Ishikawa (cell line): ENCODE measurements around the gene KRTAP5-5.

ENCODE experiments used
- FOXM1 ChIP-seq: IDR thresholded peaks from 2 replicates; pipeline ENCODE4 v1.6.1; 2012; ENCODE audit warnings: low read depth, borderline replicate concordance
- MAX ChIP-seq: IDR thresholded peaks from 2 replicates; pipeline ENCODE4 v1.6.1; 2012
- NFIC ChIP-seq: IDR thresholded peaks from 2 replicates; pipeline ENCODE4 v1.6.1; 2012
- RAD21 ChIP-seq: IDR thresholded peaks from 2 replicates; pipeline ENCODE4 v1.6.1; 2012; ENCODE audit warnings: low read depth
- REST ChIP-seq: IDR thresholded peaks from 2 replicates; pipeline ENCODE4 v1.6.1; 2012; ENCODE audit warnings: low read depth, mild to moderate bottlenecking
- TAF1 ChIP-seq: IDR thresholded peaks from 2 replicates; pipeline ENCODE4 v1.6.1; 2012; ENCODE audit warnings: low read depth, mild to moderate bottlenecking
- ZBTB7A ChIP-seq: IDR thresholded peaks from 2 replicates; pipeline ENCODE4 v1.6.1; 2012; ENCODE audit warnings: low read depth

DNA sequence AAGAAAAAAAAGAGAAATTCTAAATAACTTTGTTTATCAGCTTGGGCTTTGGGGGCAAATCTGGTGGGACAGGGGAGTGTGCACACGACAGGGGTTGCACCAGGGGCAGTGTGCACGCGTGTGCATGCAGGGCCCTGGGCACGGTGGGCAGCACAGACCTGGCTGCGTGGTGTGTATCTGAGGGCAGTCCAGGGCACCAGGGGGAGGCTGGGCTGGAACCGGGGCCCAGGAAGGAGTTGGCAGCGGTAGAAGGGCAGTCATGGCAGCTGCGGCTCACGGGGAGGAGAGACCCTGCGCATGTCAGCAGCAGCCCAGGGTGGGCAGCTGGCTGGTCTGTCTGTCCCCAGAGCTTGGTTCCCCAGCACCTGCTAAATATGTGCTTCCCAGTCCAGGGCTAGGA lies 4.3 kb downstream of the KRTAP5-5 start:
- TF ChIP-seq REST (no peak), TAF1 (no peak), NFIC (no peak), MAX (no peak), ZBTB7A (no peak), RAD21 (no peak), FOXM1 (no peak)
